Stomach (tissue), 4 donors: ENCODE measurements around the gene RELN.

Source experiments
- CTCF ChIP-seq, 7 experiments: fragments of 450-650 bp in 4 of 7; fragments of 200-600 bp in 3 of 7; sonication (generic) in 3 of 7; IDR thresholded peaks; one replicate each; pipeline ENCODE4 v1.5.1; 2016 to 2019; ENCODE audit warnings: antibody characterized with exemption in 7 of 7, control low read depth in 2 of 7, mild to moderate bottlenecking in 1 of 7
- EP300 ChIP-seq: sonication (generic); formaldehyde crosslinking; IDR thresholded peaks from one replicate; pipeline ENCODE4 v1.6.1; 2017; ENCODE audit warnings: antibody characterized with exemption
- POLR2A ChIP-seq, 4 donors: fragments of 450-650 bp; IDR thresholded peaks; one replicate each; pipeline ENCODE4 v1.6.1; 2016; ENCODE audit warnings: antibody characterized with exemption in 4 of 4, control low read depth in 2 of 4, mild to moderate bottlenecking in 1 of 4, moderate library complexity in 1 of 4
- POLR2AphosphoS5 ChIP-seq, 3 donors: sonication (generic); formaldehyde crosslinking; IDR thresholded peaks; one replicate each; pipeline ENCODE4 v1.6.1; 2016; ENCODE audit warnings: antibody characterized with exemption in 3 of 3

GRCh38 chr7:103637726-103638125 lies 351.7 kb downstream of the RELN start:
- TF ChIP-seq POLR2AphosphoS5 (IDR thresholded peaks at IDR 0.05) (no peak), CTCF (IDR thresholded peaks at IDR 0.05) (no peak), POLR2A (IDR thresholded peaks at IDR 0.05) (no peak), EP300 (no peak)
